Thyroid gland (tissue), 4 donors: ENCODE results near the gene TXLNA.

ENCODE experiments used
- CTCF ChIP-seq, 6 experiments: fragments of 200-600 bp in 3 of 6; fragments of 450-650 bp in 3 of 6; sonication (generic) in 3 of 6; IDR thresholded peaks; one replicate each; pipeline ENCODE4 v1.5.1; 2016 to 2019; ENCODE audit warnings: antibody characterized with exemption in 6 of 6, mild to moderate bottlenecking in 2 of 6, inconsistent platforms in 1 of 6, moderate library complexity in 1 of 6
- POLR2A ChIP-seq, 2 donors: fragments of 450-650 bp; IDR thresholded peaks; one replicate each; pipeline ENCODE4 v1.6.1; 2017; ENCODE audit warnings: antibody characterized with exemption in 2 of 2, mild to moderate bottlenecking in 2 of 2, moderate library complexity in 1 of 2

GRCh38 chr1:32159189-32159588, 20.3 kb upstream of the TXLNA start:
- TF ChIP-seq CTCF (IDR thresholded peaks at IDR 0.05) = no peak
- TF ChIP-seq POLR2A (IDR thresholded peaks at IDR 0.05) = no peak
